ENCODE measurements around the gene SAMD14.

Gene SAMD14

GRCh38 chr17:50165466-50165865, 35.5 kb upstream of the SAMD14 start:
- no peak for DNase-seq (ENCODE audit: low read depth, low spot score)

- no peak for DNase-seq (ENCODE audit: low read depth, low spot score)
Measured at GRCh38 chr17:50165066-50165465, 35.1 kb upstream of the SAMD14 start.

GRCh38 chr17:50164697-50164988, 34.7 kb upstream of the SAMD14 start:
- DNase-seq (ENCODE audit: low read depth, low spot score), result no peak

- peak; percentile 78 for DNase-seq (ENCODE audit: low read depth, low spot score)
Measured at GRCh38 chr17:50163843-50164696, 34.1 kb upstream of the SAMD14 start.

GRCh38 chr17:50162466-50163254, 32.7 kb upstream of the SAMD14 start:
- no peak for DNase-seq (ENCODE audit: low read depth, low spot score)

- DNase-seq (ENCODE audit: low read depth, low spot score), result no peak
Measured at GRCh38 chr17:50161911-50162288, 31.9 kb upstream of the SAMD14 start.

GRCh38 chr17:50161023-50161910, 31.3 kb upstream of the SAMD14 start:
- peak; percentile 96 for DNase-seq (ENCODE audit: low read depth, low spot score)

- no peak for DNase-seq (ENCODE audit: low read depth, low spot score)
Measured at GRCh38 chr17:50157891-50158290, 27.9 kb upstream of the SAMD14 start.

GRCh38 chr17:50155115-50155819, 25.3 kb upstream of the SAMD14 start:
- DNase-seq (ENCODE audit: low read depth, low spot score), result no peak

GRCh38 chr17:50154604-50155003, 24.6 kb upstream of the SAMD14 start:
- DNase-seq (ENCODE audit: low read depth, low spot score), result no peak

- no peak for DNase-seq (ENCODE audit: low read depth, low spot score)
Measured at GRCh38 chr17:50153650-50154575, 24.0 kb upstream of the SAMD14 start.

GRCh38 chr17:50152736-50153135, 22.8 kb upstream of the SAMD14 start:
- DNase-seq (ENCODE audit: low read depth, low spot score), result no peak

GRCh38 chr17:50151937-50152547, 22.1 kb upstream of the SAMD14 start:
- peak; percentile 90 for DNase-seq (ENCODE audit: low read depth, low spot score)

- peak; percentile 87 for DNase-seq (ENCODE audit: low read depth, low spot score)
Measured at GRCh38 chr17:50151041-50151936, 21.3 kb upstream of the SAMD14 start.

- DNase-seq (ENCODE audit: low read depth, low spot score), result peak; percentile 23
Measured at GRCh38 chr17:50150354-50151040, 20.5 kb upstream of the SAMD14 start, which contains the start of gene PPP1R9B. TSS of gene PPP1R9B (minus strand) at chr17:50150677. CDS start at chr17:50150513, 164 bp downstream.

- DNase-seq (ENCODE audit: low read depth, low spot score), result peak; percentile 77
Measured at GRCh38 chr17:50149417-50150353, 19.7 kb upstream of the SAMD14 start.

GRCh38 chr17:50149091-50149416, 19.1 kb upstream of the SAMD14 start:
- peak; percentile 26 for DNase-seq (ENCODE audit: low read depth, low spot score)

All from ELF-1 (cell line).